CD4-positive, alpha-beta T cell treated with Interleukin-6 at 100 ng/mL for 8 hours (primary cell): ENCODE data around the gene KCNAB2.

Experiments
- DNase-seq: peaks from one replicate; pipeline ENCODE4 v3.0.0-alpha.2; 2020; ENCODE audit warnings: mixed read lengths, low spot score

The KCNAB2 gene

DNA sequence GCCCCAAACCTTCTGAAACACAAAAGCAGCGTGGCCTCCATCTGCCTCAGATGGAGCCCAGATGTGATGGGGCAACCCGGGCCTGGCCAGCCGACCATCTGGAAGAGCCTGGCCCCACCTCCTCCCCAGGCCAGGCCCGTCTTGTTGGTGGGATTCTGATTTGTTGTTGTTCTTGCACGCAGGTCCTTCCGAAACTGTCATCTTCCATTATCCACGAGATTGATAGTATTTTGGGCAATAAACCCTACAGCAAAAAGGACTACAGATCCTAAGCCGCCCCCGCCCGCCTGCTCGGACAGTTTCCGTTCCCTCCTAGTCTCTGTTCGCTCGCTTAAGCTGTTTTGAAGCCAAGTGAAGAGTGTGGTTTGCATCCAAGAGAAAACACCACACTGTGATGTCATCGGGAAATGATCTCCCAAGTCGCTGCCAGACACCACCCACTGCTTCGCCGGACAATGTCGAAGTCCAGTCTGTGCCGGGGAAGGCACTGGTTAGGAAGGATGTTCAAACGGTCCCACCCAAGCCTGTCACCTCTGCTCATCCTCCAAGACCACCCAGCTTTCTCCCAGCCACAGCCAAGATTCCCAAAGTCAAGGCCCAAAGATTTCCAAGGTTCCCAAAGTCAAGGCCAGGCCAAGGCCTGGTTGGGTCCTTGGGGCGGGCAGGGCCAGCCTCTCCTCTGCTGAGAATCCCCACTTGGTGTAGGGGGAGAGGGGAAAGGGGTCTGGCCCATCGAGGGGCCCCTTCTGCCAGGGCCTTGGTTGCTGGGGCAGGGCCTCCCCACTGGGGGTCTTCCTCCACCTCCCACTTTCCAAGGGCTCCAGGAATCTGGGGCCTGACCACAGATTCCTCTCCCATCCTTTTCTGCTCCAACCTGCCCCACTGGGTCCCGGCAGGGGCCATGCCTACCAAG lies 52.9 kb downstream of the KCNAB2 start:
- no peak for DNase-seq

- DNase-seq, result no peak
These were observed 53.6 kb downstream of the KCNAB2 start for GRCh38 chr1:6099297-6099696.

DNA sequence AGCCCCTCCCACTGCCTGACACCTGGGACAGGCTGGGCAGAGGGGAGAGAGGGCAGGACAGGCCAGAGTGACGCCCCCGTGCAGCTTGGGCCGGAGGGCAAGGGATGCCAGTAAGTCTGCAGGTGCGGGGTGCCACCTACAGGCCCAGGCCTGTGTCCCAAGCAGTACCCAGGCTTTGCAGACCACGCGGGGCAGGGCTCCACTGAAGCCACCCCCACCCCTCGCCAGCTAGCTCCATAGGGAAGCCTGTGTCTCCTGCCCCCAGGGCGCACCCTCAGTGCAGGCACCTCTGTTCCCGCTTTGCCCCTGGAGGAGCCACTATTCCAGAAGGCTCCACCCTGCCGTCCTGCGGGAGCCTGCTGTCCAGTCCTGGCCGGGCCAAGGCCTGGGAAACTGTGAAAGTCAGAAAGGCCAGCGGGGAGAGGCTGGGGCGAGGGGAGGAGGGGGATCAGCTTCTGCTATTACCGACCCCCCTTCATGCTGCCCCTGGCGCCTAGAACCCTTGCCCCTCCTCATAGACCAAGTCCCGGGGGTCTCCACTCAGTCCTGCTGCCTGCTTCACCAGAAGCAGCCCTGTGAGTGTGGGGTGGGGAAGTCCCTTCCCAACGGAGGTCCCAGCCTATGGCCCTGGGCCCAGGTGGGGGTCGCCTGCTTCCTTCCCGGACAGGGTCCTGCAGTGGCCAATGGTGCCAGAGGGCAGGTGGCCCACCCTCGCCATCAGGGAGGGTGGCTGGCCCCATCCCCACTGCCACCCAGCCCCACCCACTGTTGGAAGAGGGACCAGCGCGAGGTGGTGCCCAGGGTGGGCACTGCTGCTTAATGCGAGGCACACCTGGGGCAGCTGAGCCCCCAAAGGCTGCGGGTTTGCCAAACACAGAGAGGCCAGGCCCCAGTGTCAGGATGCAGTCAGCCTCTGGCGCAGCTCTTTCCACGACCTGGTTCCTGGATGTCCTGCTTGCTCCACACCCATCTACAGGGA lies 54.4 kb downstream of the KCNAB2 start:
- no peak for DNase-seq

DNA sequence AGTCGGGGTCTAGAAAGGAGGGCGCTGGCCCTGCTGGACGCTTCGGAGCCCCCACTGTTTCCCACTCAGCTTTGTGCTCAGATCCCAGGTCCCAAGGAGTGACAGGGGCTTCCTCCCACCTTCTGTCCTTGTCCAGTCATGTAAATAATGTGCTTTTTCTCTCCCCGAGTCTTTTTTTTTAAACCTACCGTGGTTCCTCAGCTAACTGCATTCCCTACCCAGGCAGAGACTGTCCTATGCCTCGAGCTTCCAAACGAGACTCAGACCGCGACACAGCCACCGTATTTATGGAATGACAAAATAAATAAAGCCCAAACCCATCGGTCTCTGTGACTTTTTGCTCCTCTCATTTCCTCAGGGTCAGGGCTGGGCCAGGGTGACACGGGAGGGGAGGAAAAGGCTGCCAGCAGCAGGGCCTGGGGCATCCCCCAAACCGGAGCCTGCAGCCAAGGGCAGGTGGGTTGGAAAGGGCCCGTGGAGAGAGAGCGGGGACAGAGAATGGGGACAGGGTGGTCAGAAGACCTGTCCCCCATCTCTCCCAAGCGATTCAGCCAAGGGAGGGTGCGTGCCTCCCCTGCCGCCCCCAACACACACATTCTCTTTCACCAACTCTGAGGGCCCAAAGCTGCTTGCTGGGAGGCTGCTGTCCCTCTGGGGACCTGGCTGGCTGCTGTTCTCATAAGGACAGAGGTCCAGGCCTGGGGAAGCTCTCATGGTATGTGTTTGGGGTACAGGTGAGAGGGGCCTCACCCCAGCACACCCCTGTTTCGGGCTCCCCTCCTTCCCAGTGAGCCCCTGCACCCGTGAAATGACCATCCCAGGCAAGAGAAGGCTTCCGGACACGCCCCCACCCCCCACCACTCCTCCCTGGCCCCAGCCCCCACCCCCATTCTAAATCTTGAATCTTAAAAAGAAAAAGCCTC lies 55.4 kb downstream of the KCNAB2 start:
- no peak for DNase-seq

DNA sequence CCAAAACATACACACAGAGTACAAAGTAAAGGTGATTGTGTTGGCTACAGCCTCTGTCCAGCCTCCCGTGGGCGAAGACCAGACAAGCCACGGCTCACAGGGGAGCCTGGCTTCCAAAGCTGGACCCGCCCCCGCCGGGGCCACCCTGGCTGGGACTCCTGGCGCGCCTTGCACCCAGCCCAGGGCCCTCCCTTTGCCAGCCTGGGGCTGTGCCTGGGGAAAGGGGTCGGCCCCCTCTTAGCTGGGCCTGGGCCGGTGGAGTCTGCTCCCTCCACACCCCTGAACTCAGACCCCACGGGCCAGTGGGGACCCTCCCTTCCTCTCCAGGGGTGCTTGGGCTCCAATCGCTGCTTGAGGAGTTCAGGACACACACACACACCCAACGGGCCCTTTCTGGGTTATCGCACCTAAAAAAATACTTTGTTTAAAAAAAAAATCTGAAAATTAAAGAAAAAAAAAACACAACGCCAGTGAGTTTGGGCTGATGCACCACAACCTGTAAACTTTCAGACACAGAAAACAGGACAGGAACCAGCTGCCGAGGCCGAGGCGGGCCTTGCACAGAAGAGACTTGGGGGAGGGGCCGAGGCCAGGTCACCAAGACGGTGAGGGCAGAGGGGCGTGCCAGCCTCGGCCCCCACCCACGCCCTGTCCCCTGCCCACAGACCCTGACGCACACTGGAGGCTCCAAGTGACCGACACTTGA lies 56.3 kb downstream of the KCNAB2 start:
- no peak for DNase-seq

GRCh38 chr1:6102532-6102845 lies 56.8 kb downstream of the KCNAB2 start:
- DNase-seq, result no peak

DNA sequence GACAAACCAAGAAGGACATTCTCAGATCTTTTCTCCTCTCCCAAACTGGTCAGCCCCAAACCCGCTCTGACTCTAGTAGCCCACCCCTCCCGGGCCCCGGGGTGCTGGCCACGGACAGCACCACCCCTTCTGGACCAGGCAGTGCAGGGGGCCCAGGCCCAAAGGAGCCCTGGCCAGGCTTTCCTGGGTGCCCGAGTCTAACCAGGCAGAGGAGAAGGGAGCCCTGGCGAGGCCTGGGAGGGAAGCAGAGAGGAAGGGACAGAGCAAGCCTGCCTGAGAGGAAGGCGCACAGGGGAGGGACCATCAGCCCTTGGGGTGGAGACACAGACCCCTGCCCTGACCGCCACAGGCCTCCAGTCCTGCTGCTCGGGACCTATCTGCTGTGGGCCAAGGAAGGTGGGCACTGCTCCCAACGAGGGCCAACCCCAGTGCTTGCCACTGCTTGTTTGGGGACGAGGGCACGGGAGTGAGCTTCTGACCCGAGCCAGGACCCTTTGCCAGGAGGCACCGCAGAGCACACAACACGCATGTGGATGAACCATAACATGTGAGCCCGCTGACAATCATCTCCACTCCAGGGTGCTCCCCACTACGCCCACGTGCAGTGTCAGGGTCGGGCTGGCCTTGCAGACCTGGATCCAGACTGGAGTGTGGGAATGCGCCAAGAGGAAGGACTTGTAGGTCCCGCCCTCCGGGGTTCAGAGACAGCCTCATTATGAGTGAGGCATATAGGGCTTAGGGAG lies 57.6 kb downstream of the KCNAB2 start:
- DNase-seq, result no peak

- DNase-seq, result no peak
These were observed 58.3 kb downstream of the KCNAB2 start for GRCh38 chr1:6103854-6104530.

DNA sequence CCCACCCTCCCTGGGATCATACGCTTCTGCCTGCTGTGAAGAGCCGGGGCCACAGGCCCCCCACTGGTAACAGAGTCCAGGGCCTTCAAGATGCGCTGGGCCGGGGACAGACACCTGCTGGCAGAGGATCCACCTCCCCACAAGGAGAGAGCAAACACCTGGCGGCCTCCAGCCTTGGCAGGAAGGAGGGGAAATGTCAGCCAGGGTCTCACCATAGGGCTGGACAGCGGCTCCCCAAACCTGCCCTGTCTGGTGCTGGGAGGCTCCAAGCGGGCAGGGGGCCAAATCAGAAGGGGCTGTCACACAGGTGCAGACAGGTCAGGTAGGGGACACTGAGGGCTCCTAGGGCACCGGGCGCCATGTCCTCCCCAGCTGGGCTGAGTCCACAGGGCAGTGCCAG lies 58.9 kb downstream of the KCNAB2 start:
- no peak for DNase-seq

GRCh38 chr1:6105218-6105679 lies 59.6 kb downstream of the KCNAB2 start:
- no peak for DNase-seq

- no peak for DNase-seq
These were observed 60.1 kb downstream of the KCNAB2 start for GRCh38 chr1:6105763-6106162.

DNA sequence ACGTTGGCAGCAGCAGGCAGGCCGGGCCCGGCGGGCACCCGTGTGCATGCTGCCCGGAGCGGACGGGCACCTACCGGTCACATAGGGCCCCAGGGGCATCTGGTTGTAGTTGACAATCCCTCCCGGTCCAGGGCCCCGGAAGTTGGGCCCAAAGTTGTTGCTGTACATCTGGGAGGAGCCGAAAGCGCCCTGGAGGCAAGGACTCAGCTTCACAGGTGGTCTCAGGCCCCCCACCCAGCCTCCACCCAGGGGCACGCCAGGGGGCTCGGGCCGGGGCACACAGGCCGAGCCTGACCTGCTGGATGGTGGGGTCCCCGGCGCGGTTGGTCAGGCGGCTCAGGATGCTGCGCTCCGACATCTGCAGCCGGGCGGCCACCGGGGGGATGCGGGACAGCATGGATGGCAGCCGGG lies 60.6 kb downstream of the KCNAB2 start:
- no peak for DNase-seq

DNA sequence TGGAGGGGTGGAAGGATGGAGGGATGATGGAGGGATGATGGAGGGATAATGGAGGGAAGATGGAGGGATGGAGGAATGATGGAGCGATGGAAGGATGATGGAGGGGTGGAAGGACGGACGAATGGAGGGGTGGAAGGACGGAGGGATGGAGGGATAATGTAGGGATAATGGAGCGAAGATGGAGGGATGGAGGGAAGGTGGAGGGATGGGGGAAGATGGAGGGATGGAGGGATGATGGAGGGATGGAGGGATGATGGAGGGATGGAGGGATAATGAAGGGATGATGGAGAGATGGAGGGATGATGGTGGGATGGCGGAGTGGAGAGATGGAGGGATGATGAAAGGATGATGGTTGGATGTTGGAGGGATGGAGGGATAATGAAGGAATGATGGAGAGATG lies 61.3 kb downstream of the KCNAB2 start:
- no peak for DNase-seq

DNA sequence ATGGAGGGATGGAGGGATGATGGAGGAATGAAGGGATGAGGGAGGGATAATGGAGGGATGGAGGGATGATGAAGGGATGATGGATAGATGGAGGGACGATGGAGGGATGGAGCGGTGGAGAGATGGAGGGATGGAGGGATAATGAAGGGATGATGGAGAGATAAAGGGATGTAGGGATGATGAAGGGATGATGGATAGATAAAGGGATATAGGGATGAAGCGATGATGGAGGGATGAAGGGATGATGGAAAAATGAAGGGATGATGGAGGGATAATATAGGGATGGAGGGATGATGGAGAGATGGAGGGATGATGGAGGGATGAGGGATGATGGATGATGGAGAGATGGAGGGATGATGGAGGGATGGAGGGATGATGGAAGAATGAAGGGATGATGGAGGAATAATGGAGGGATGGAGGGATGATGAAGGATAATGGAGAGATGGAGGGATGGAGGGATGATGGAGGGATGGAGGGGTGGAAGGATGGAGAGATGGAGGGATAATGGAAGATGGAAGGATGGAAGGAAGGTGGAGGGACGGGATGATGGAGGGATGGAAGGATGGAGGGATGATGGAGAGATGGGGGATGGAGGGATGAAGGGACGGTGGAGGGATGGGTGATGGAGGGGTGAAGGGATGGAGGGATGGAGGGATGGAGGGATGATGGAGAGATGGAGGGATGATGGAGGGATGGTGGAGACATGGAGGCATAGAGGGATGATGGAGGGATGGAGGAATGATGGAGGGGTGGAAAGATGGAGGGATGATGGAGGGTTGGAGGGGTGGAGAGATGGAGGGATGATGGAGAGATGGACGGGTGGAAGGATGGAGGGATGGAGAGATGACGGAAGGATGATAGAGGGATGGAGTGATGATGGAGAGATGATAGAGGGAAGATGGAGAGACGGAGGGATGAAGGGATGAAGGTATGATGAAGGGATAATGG lies 62.0 kb downstream of the KCNAB2 start:
- DNase-seq, result no peak

DNA sequence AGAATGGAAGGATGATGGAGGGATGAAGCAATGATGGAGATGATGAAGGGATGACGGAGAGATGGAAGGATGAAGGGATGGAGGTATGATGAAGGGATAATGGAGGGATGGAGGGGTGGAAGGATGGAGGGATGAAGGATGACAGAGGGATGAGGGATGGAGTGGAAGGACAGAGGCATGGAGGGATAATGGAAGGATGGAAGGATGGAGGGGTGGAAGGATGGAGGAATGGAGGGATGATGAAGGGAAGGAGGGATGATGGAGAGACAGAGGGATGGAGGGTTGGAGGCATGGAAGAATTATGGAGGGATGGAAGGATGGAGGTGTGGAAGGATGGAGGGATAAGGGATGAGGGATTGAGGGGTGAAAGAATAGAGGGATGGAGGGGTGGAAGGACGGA lies 62.8 kb downstream of the KCNAB2 start:
- DNase-seq, result no peak

GRCh38 chr1:6108937-6109614 lies 63.4 kb downstream of the KCNAB2 start:
- no peak for DNase-seq

DNA sequence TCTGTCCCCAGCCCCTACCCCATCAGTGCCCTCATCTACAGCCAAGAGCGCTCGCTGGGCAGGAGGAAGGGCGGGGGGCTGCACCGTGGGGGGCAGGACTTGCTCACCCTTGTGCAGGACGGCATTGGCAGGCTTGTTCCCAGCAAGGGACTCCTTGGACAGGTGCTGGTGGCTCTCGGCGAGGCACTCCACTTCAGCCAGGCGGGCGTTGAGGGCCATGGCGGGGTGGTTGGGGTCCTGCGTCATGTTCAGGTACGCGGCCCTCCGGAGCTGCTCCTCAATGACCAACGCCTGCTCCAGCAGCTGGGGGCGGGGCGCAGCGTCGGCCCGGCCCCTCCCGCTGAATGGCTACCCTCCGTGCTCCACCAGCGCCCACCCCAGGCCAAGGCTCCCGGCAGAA lies 64.0 kb downstream of the KCNAB2 start:
- DNase-seq, result no peak

DNA sequence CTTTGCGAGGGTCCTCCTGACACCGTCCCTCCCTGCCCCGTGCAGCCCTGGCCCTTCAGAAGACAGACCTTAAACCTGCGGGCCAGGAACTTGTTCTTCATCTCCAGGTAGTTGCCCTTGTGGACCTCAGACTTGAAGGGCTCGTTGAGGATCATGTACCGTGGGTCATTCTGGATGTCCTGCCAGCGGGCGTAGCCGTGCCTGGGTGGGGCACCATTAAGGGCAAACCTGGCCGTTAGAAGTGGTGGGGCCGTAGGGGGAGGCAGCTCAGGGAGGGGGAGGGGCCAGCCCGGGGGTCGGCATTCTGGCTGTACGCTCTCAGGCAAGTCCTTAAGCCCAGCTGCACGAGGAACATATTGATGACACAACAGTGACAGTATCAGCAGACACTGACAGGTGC lies 64.6 kb downstream of the KCNAB2 start:
- no peak for DNase-seq
